HG03378 (cell line): ENCODE measurements around the gene CLK2.
"Not testable (repeated sequence)": the region's sequence is repeated elsewhere in the genome, so short reads cannot be mapped to it uniquely, and the experiment has no call there.

Experiments used
- ATAC-seq: cut with Tn5 transposase; IDR thresholded peaks from one replicate; pipeline ENCODE4 v1.9.1; 2021; ENCODE audit warnings: mild to moderate bottlenecking, moderate library complexity; ENCODE audit not compliant: unreplicated experiment

The CLK2 gene

DNA sequence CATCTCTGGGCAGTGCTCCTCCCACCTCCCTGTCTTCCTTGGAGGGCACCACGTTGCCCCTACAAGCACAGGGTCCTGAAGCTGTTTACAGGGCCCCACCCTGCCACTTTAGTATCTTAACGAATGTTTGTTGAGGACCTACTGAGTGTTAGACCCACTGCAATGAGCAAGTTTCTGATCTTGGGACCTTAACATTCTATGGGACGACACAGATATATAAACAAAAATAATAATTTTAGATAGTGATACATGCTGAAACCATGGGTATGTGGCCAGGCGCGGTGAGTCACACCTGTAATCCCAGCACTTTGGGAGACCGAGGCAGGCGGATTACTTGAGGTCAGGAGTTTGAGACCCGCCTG, 28.2 kb downstream of the CLK2 start:
- no peak for ATAC-seq

DNA sequence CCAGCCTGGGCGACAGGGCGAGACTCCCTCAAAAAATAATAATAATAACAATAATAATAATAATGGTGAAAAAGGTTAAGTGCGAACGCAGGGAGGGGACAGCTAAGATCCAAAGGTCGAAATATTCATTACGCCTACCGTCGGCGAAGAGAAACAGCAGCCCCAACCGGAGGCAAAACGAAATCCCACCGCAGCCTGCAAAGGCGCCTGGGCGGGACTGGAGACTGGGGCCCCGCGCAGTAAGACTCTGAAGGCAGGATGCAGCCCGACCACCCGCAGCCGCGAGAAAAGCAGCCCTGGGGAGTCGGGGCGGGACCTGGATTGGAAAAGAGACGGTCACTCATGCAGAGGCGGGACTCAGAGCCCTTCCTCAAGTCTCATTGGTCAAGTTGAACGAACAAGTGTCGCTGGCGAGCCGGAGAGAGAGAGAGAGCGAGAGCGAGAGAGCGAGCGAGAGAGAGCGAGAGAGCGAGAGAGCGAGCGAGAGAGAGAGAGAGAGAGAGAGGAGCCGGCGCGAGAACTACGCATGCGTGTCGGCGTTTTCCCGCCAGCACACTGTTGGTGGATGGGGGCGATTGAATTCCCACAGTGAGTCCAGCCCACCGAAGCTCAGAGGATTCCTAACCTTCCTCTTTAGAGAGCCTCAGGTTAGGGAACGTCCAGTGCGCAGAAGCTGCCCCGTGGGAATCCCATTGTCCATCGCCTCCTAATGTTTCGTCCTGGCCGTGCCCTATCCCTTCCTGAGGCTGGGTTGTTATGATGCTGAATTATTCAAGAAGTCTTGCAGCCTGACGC, 28.7 kb downstream of the CLK2 start:
- peak; percentile 73 for ATAC-seq

- ATAC-seq, result no peak
Observed at GRCh38 chr1:155242805-155243358, 30.4 kb downstream of the CLK2 start.

DNA sequence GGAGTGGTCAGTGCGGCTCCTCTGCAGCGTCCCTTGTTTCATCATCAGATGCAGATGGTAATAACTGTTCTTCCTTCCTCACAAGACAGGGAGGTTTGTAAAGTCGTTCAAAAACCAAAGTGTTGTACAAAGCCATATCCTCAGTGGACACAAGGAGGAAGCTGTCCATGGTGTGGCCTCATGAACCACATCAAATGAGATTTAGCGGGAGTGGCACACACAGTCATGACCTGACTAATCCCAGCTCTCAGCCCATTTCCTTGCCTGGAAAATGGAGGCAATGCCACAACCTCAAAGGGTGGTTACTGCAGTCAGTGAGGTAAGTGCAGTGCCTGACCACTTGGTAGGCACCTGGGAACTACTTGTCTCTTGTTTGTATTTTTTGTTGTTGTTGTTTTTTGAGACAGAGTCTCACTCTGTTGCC, 31.5 kb downstream of the CLK2 start:
- no peak for ATAC-seq

DNA sequence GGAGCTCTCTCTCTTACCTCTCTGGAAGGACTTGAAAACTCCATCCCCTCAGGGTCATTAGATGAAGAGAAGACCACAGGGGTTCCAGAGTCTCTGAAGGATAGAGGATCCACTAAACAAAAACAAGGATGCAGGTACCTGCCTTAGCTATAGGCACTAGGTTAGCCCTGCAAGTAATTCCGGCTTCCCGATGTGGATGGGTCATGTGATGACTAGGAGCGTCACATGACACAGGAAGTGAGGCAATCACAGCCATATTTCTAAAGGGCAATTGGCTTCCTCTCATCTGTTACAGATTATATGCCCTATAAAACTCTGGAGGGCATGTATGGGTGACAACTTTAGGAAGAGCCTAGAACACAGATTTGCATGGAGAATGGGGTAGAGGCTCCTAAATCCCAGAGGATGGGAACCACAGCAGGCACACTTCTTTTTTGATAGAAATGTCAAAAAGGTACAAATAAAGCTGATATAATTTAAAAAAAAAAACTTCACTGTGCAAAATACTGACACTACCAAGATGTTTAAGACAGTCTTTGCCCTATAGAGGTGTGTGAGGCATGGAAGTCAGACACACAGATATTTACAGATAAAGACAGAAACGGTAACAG, 32.1 kb downstream of the CLK2 start:
- no peak for ATAC-seq

- ATAC-seq, result no peak
Observed at GRCh38 chr1:155236451-155236850, 36.9 kb downstream of the CLK2 start.

DNA sequence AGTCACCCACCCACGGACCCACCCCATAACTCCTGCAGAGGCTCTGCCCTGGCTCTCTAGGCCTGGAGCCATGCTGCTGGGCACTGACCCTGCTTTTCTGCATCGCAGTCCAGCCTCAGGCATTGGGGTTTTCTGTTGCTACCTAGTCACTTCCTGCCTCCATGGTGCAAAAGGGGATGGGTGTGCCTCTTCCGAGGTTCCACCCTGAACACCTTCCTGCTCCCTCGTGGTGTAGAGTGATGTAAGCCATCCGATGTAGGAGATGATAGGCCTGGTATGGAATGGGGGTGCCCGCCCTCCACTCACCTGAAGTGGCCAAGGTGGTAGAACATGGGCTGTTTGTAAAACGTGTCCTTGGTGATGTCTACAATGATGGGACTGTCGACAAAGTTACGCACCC, 37.9 kb downstream of the CLK2 start:
- ATAC-seq, result not testable (repeated sequence)

GRCh38 chr1:155233502-155233901, 39.8 kb downstream of the CLK2 start:
- not testable (repeated sequence) for ATAC-seq

GRCh38 chr1:155232001-155232978, 41.0 kb downstream of the CLK2 start:
- not testable (repeated sequence) for ATAC-seq

- ATAC-seq, result not testable (repeated sequence)
Observed at GRCh38 chr1:155231302-155231701, 42.0 kb downstream of the CLK2 start.

- no peak for ATAC-seq
Observed at GRCh38 chr1:155228096-155228427, 45.2 kb downstream of the CLK2 start.

DNA sequence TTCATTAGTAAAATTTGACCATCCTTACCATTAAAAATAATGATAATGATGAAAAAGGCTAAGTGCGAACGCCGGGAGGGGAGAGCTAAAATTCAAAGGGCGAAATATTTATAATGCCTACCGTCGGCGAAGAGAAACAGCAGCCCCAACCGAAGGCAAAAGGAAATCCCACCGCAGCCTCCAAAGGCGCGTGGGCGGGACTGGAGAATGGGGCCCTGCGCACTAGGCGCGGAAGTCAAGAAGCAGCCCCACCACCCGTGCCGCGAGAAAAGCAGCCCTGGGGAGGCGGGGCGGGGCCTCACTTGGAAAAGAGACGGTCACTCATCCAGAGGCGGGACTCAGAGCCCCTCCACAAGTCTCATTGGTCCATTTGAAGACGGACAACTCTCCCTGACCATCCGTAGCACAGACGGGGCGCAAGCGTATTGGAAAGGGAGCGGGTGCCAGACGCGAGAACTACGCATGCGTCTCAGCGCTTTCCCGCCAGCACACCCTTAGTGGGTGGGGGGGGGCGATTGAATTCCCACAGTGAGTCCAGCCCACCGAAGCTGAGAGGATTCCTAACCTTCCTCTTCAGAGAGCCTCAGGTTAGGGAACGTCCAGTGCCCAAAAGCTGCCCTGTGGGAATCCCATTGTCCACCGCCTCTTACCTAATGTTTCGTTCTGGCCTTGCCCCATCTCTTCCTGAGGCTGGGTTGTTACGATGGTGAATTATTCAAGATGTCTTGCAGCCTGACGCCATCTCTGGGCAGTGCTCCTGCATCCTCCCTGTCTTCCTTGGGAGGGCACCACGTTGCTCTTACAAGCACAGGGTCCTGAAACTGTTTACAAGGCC, 45.8 kb downstream of the CLK2 start:
- peak; percentile 83 for ATAC-seq

GRCh38 chr1:155226910-155227260, 46.4 kb downstream of the CLK2 start:
- no peak for ATAC-seq

DNA sequence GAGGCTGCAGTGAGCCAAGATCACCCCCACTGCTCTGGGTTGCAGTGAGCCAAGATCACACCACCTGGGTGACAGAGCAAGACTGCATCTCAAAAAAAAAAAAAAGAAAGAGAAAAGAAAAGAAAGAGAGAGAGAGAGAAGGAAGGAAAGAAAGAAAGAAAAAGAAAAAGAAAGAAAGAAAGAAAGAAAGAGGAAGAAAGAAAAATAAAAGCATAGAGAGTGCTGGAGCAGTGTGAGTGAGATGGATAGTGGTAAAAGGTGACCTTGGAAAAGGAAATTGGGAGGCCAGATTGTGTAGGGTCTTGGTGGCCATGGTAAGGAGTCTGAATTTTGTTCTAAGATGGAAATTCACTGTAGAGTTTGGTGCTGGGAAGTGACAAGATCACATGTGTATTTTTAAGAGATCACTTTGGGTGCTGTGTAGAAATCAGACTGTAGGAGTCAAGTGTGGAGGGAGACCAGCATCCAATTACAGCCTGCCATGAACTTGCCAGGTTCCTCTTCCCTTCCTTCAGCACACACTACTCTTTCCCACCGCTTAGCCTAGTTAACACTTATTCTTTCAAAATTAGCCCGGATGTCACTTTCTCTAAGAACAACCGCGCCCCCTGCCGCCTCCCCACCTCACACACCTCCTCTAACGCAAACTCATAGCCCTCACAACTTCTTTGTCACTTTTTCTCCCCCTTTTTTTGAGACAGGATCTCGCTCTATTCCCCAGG, 47.0 kb downstream of the CLK2 start:
- no peak for ATAC-seq

DNA sequence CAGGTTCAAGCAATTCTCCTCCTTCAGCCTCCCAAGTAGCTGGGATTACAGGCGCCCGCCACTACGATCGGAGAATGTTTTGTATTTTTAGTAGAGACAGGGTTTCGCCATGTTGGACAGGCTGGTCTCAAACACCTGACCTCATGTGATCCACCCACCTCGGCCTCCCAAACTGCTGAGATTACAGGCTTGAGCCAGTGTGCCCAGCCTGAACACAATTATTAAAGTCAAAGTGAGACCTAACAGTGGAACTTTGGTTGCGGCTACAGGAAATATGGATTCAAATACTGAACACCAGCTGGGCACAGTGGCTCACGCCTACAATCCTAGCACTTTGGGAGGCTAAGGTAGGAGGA, 47.9 kb downstream of the CLK2 start:
- ATAC-seq, result not testable (repeated sequence)

- no peak for ATAC-seq
Observed at GRCh38 chr1:155223047-155223446, 50.3 kb downstream of the CLK2 start.

DNA sequence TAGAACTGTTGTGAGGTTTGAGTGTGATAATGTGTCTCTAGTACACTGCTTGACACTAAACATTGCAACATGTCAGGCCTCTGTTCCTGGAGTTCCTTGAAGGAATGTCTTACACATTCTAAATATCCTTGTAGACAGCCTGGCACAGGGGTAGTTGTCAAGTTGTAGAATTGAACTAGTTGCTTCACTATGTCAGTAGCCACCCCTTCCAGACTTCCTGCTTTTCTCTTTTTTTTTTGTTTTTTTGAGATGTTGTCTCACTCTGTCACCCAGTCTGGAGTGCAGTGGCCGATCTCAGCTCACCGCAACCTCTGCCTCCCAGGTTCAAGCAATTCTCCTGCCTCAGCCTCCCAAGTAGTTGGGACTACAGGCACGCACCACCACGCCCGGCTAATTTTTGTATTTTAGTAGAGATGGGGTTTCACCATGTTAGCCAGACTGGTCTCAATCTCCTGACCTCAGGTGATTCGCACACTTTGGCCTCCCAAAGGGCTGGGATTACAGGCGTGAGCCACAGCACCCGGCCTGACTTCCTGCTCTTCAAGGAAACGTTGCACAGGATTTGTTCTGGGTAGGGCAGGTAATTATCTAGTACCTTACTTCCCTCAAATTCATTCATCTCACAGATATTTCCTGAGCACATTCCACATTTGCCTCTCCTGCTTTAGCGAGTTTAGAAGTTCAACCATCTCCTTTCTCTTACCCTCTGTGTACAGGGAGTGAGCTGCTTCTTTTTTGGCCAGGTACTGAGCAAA, 52.9 kb downstream of the CLK2 start:
- not testable (repeated sequence) for ATAC-seq

- ATAC-seq, result no peak
Observed at GRCh38 chr1:155219592-155220031, 53.7 kb downstream of the CLK2 start.
